K562 (cell line): ENCODE results near the gene NFIB. TPM values are rescaled to one million over a fixed set of nuclear protein-coding genes. Genes with fewer than 3 reads are reported as not detected.

Experiments used
- BCOR ChIP-seq: fragments of 450-650 bp; IDR thresholded peaks from 2 replicates; pipeline ENCODE4 v1.6.1; 2016
- CCNT2 ChIP-seq: IDR thresholded peaks from 2 replicates; pipeline ENCODE4 v1.6.1; 2011; ENCODE audit warnings: borderline replicate concordance, low read depth, mild to moderate bottlenecking, moderate library complexity, mixed read lengths, low read length; ENCODE audit not compliant: insufficient read length; ENCODE audit errors: extremely low read depth
- CHD7 ChIP-seq: fragments of 200-600 bp; sonication (generic); IDR thresholded peaks from one replicate; pipeline ENCODE4 v1.6.1; 2012; ENCODE audit warnings: mild to moderate bottlenecking, low read depth, low read length, inconsistent platforms
- DIDO1 ChIP-seq: fragments of 450-650 bp; IDR thresholded peaks from 2 replicates; pipeline ENCODE4 v1.6.1; 2016; ENCODE audit warnings: low read depth, missing biosample characterization, missing genetic modification characterization
- EZH2 ChIP-seq: IDR thresholded peaks from 2 replicates; pipeline ENCODE4 v1.6.1; 2012; ENCODE audit warnings: low read depth, mild to moderate bottlenecking, inconsistent platforms, low read length, borderline replicate concordance
- ID3 ChIP-seq, 2 experiments: fragments of 250-450 bp in 1 of 2; fragments of 450-650 bp in 1 of 2; sonication (Bioruptor Pico) in 1 of 2; IDR thresholded peaks; 2 replicates each; pipeline versions ENCODE4 v1.6.1 to v1.8.0; 2016 to 2021; ENCODE audit warnings: mild to moderate bottlenecking in 2 of 2, moderate library complexity in 2 of 2, missing compliant biosample characterization in 1 of 2, missing genetic modification characterization in 1 of 2
- NBN ChIP-seq: fragments of 450-650 bp; IDR thresholded peaks from 2 replicates; pipeline ENCODE4 v1.6.1; 2016; ENCODE audit warnings: low read depth, mild to moderate bottlenecking
- NFE2L1 ChIP-seq: fragments of 450-650 bp; IDR thresholded peaks from 2 replicates; pipeline ENCODE4 v1.6.1; 2016; ENCODE audit warnings: missing genetic modification characterization, low read depth, mild to moderate bottlenecking, missing compliant biosample characterization, moderate library complexity, borderline replicate concordance
- RHOXF2B ChIP-seq: fragments of 250-450 bp; sonication (Bioruptor Pico); conservative IDR thresholded peaks from 2 replicates; pipeline ENCODE4 v1.5.1; 2021
- ZHX1 ChIP-seq: fragments of 150-350 bp; conservative IDR thresholded peaks from 2 replicates; pipeline ENCODE4 v1.6.1; 2014; ENCODE audit warnings: low read length
- ZNF584 ChIP-seq: fragments of 200-800 bp; sonication (Bioruptor generic); IDR thresholded peaks from 2 replicates; pipeline ENCODE4 v1.6.1; 2016; ENCODE audit warnings: low read depth, mild to moderate bottlenecking, missing genetic modification characterization, missing compliant biosample characterization
- polyA plus RNA-seq, 8 experiments: library from polyadenylated mRNA; depleted of rRNA in 4 of 8; stranded (reverse) in 5 of 8; unstranded in 3 of 8; fragments of >200 nt; fragmentation: Nextera tagmentation in 2 of 8; fragmentation: Illumina TruSeq in 1 of 8; extraction: Ambion mirVana in 2 of 8; extraction: Trizol in 1 of 8; gene quantifications; 2 replicates each; pipeline versions ENCODE4 v1.2.1 to v1.2.3, GENCODE V29; 2011 to 2014; ENCODE audit warnings: inconsistent platforms in 1 of 8, missing spikeins in 1 of 8
- total RNA-seq, 7 experiments: library from RNA; depleted of rRNA in 6 of 7; stranded (reverse); fragments of >200 nt in 6 of 7; fragmentation: Illumina TruSeq in 2 of 7; extraction: Trizol in 2 of 7; gene quantifications; 2 replicates each; pipeline versions ENCODE4 v1.2.1 to v1.2.3, GENCODE V29; 2011 to 2021; ENCODE audit warnings: low replicate concordance in 1 of 7

The NFIB gene
- total and polyA plus RNA-seq, 9 of the 15 experiments (the other 6 are each of a cell fraction or from before 2014, with no cell fraction given), result 1.2 to 3.3 (median 1.9) TPM

- TF ChIP-seq NFE2L1 (tag) (no peak), DIDO1 (tag) (no peak), BCOR (no peak), CCNT2 (peak; percentile 72), ZHX1 (no peak), EZH2 (no peak), CHD7 (no peak), ID3 (CRISPR knock-in tag; IDR thresholded peaks at IDR 0.05) (no peak), ID3 (tag; IDR thresholded peaks at IDR 0.05) (peak; percentile 28; the same call in 1 of the 2 replicates), NBN (no peak), ZNF584 (CRISPR knock-in tag) (no peak), RHOXF2B (no peak)
These were observed 8.5 kb upstream of the NFIB start (continued) for GRCh38 chr9:14322211-14323082.
